ENCODE results near the gene NISCH.

GRCh38 chr3:52490939-52491526 is 35.6 kb downstream of the NISCH start:
- TF ChIP-seq CTCF (IDR thresholded peaks at IDR 0.05; ENCODE audit: low read length), result no peak
- no peak for TF ChIP-seq EZH2phosphoT487 (IDR thresholded peaks at IDR 0.05; ENCODE audit: low read length)
- no peak for TF ChIP-seq EZH2 (optimal IDR thresholded peaks at IDR 0.05; ENCODE audit: low read depth, low read length)

Measured in MM.1S (cell line).